Psoas muscle (tissue), 8 donors: Measurements from ENCODE around the gene IFNK. TPM values are rescaled to one million over a fixed set of nuclear protein-coding genes. Genes with fewer than 3 reads are reported as not detected.
A peak's percentile ranks its signal among the peaks of the same experiment; 100 is the strongest.

Experiments
- ATAC-seq, 4 donors: fragments of 200-7000 bp; cut with Tn5 transposase; one replicate each; pipeline ENCODE4 v1.9.1; 2020; ENCODE audit warnings: moderate library complexity in 3 of 4, mild to moderate bottlenecking in 2 of 4
- DNase-seq, 2 donors: peaks; one replicate each; pipeline ENCODE4 v3.0.0-alpha.2; 2020
- H3K27ac ChIP-seq: fragments of 200-600 bp; one replicate; pipeline ENCODE4 v1.8.0; 2022
- H3K27me3 ChIP-seq, 3 donors: fragments of 200-600 bp in 1 of 3; one replicate each; pipeline versions ENCODE4 v1.6.1 to v1.8.0; 2013 to 2022; ENCODE audit warnings: low read length in 2 of 3, mild to moderate bottlenecking in 2 of 3, moderate library complexity in 1 of 3; ENCODE audit not compliant: insufficient read depth in 3 of 3
- H3K36me3 ChIP-seq, 2 donors: fragments of 200-600 bp in 1 of 2; one replicate each; pipeline versions ENCODE4 v1.6.1 to v1.8.0; 2013 to 2022; ENCODE audit warnings: low read depth in 1 of 2, mild to moderate bottlenecking in 1 of 2, moderate library complexity in 1 of 2; ENCODE audit not compliant: insufficient read depth in 1 of 2
- H3K4me1 ChIP-seq: fragments of 200-600 bp; one replicate; pipeline ENCODE4 v1.8.0; 2022
- H3K4me3 ChIP-seq: fragments of 200-600 bp; one replicate; pipeline ENCODE4 v1.8.0; 2022; ENCODE audit warnings: mild to moderate bottlenecking
- H3K9me3 ChIP-seq: fragments of 200-600 bp; one replicate; pipeline ENCODE4 v1.8.0; 2022
- CTCF ChIP-seq: fragments of 200-600 bp; IDR thresholded peaks from one replicate; pipeline ENCODE4 v1.8.0; 2022; ENCODE audit warnings: antibody characterized with exemption
- WGBS, 3 donors: extraction: QIAGEN DNeasy Blood & Tissue Kit; methylation state at CpG; one replicate each; pipeline versions ENCODE4 v1.1.6 to v1.1.7; 2013; 5-methylcytosine and 5-hydroxymethylcytosine counted together
- intact Hi-C, 2 donors: fragments of 100-400 bp; cut with DNase I; formaldehyde crosslinking; loops; one replicate each; pipeline versions ENCODE4 v1.11.0 to v1.14.2; 2022
- polyA plus RNA-seq, 3 donors: library from polyadenylated mRNA; stranded (reverse); fragments of 200-250 nt; gene quantifications; one replicate each; pipeline ENCODE4 v1.2.3, GENCODE V29; 2013
- total RNA-seq, 4 donors: library from RNA; stranded (reverse); fragmentation: NEBNext Ultra II Directional in 2 of 4; extraction: Animal tissue kit (Norgen Biotek cat#: 25700) in 2 of 4; gene quantifications; one replicate each; pipeline versions ENCODE4 v1.2.1 to v1.2.4, GENCODE V29; 2021 to 2023
- donor health status: healthy with polysubstance abuse.
- donor health status: DM: no; HTN: no; CAD: no; lungs with moderate emphysema.
- donor health status: Bipolar disorder and iron deficiency.
- donor health status: healthy.
- donor health status: DM: yes; HTN: yes; CAD: no.
- donor health status: DM: no; HTN: no; CAD: no.
- donor health status: DM: no; HTN: no; CAD: no.
- donor health status: DM: yes; HTN: yes; CAD: no.

The IFNK gene
- total and polyA plus RNA-seq, 7 donors = not detected

GRCh38 chr9:27540502-27540901, 16.4 kb downstream of the IFNK start:
- Histone ChIP-seq H3K36me3 (no peaks in the 10 kb centered on the region), H3K4me1 (peaks cover 66% of the 10 kb centered on the region), H3K9me3 (no peaks in the 10 kb centered on the region), H3K27ac (peak overlapping the region; percentile 92), H3K27me3 (no peaks in the 10 kb centered on the region), H3K4me3 (no peak overlapping the region)
- no peak for TF ChIP-seq CTCF
- intact Hi-C loops = no loop called here
- ATAC-seq (no peak), DNase-seq (no peak)
- 18 to 51% (median 22%) methylated on average over 1 of the region's 1 CpG for WGBS, 3 donors

- intact Hi-C loops = loop anchor here in 1 of 2 donors (2.0 kb wide), 1 partner anchor 15 kb away; no protein-coding TSS in a partner anchor
- peak in 1 of 4 donors; percentile 27 for ATAC-seq
- H3K9me3 ChIP-seq = no peaks in the 10 kb centered on the region
Observed at GRCh38 chr9:27541740-27542139, 17.6 kb downstream of the IFNK start.

GRCh38 chr9:27542508-27542907, 18.4 kb downstream of the IFNK start:
- ATAC-seq = no peak
- no peak for TF ChIP-seq CTCF
- Histone ChIP-seq H3K4me1 (peaks cover 73% of the 10 kb centered on the region), H3K4me3 (no peak overlapping the region), H3K27ac (peak overlapping the region; percentile 92), H3K9me3 (no peaks in the 10 kb centered on the region), H3K36me3 (peaks cover 0 to 5% of the 10 kb centered on the region in 2 donors), H3K27me3 (no peaks in the 10 kb centered on the region)
- 24 to 38% (median 37%) methylated on average over 2 of the region's 2 CpGs for WGBS, 3 donors
- intact Hi-C loops = loop anchor here in 1 of 2 donors (2.0 kb wide), 1 partner anchor 16 kb away; no protein-coding TSS in a partner anchor
- no peak for DNase-seq

More at GRCh38 chr9:27541740-27542139, 17.6 kb downstream of the IFNK start:
- Histone ChIP-seq H3K4me1 (peaks cover 67% of the 10 kb centered on the region), H3K27ac (peak overlapping the region; percentile 92), H3K27me3 (no peaks in the 10 kb centered on the region), H3K36me3 (peaks cover 0 to 4% of the 10 kb centered on the region in 2 donors), H3K4me3 (no peak overlapping the region)
- 56 to 93% (median 85%) methylated on average over 4 of the region's 4 CpGs for WGBS, 3 donors
- no peak for TF ChIP-seq CTCF
- no peak for DNase-seq

- WGBS, 3 donors = 41 to 75% (median 47%) methylated on average over 3 of the region's 3 CpGs
- ATAC-seq = peak; percentile 58 to 82 (median 80)
- no peak for TF ChIP-seq CTCF
- Histone ChIP-seq H3K27me3 (no peaks in the 10 kb centered on the region), H3K9me3 (no peaks in the 10 kb centered on the region), H3K36me3 (peaks cover 2 to 22% of the 10 kb centered on the region in 2 donors), H3K4me1 (peaks cover 54% of the 10 kb centered on the region), H3K4me3 (no peak overlapping the region), H3K27ac (peak overlapping the region; percentile 54)
- intact Hi-C loops = loop anchor here in 1 of 2 donors (1.0 kb wide), 1 partner anchor 26 kb away; no protein-coding TSS in a partner anchor
- DNase-seq = no peak
Observed at GRCh38 chr9:27545471-27545870, 21.4 kb downstream of the IFNK start.
